ENCODE data around the gene PSMB11.

DNA sequence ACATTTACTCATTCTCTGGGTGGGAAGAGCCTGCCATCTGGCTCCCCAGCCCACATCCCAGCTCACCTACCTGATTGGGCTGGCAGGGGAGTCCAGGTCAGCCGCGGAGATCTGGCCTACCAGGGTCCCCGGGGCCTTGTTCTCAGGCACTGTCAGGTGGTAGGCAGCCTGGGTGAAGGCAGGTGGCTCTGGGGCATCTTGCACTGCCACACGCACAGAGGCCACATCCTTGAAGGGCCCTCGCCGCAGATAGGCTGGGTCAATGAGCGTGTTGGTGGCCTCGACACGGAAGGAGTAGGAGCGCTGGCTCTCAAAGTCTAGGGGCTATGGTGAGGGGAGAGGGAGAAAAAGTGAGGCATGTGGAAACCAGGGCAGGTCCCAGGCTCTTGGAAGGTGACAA lies 11.4 kb downstream of the PSMB11 start:
- TF ChIP-seq, protein P1, sequence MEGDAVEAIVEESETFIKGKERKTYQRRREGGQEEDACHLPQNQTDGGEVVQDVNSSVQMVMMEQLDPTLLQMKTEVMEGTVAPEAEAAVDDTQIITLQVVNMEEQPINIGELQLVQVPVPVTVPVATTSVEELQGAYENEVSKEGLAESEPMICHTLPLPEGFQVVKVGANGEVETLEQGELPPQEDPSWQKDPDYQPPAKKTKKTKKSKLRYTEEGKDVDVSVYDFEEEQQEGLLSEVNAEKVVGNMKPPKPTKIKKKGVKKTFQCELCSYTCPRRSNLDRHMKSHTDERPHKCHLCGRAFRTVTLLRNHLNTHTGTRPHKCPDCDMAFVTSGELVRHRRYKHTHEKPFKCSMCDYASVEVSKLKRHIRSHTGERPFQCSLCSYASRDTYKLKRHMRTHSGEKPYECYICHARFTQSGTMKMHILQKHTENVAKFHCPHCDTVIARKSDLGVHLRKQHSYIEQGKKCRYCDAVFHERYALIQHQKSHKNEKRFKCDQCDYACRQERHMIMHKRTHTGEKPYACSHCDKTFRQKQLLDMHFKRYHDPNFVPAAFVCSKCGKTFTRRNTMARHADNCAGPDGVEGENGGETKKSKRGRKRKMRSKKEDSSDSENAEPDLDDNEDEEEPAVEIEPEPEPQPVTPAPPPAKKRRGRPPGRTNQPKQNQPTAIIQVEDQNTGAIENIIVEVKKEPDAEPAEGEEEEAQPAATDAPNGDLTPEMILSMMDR (conservative IDR thresholded peaks at IDR 0.05): no peak
- no peak for TF ChIP-seq ZFX (IDR thresholded peaks at IDR 0.05)

Measured in C4-2B (cell line).